ENCODE measurements around the gene NF2.
"Not testable (repeated sequence)": the region's sequence is repeated elsewhere in the genome, so short reads cannot be mapped to it uniquely, and the experiment has no call there.

Gene NF2

DNA sequence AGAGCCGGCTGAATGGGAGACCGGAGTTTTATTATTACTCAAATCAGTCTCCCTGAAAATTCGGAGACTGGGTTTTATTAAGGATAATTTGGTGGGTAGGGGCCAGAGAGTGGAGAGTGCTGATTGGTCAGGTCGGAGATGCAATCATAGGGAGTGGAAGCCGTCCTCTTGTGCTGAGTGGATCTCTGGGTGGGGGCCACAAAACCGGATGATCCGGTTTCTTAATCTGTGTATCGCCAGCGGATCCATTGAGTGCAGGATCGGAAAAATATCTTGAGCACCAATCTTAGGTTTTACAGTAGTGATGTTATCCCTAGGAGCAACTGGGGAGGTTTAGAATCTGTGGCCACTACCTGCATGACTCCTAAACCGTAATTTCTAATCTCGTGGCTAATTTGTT is 21.6 kb upstream of the NF2 start:
- TF ChIP-seq, protein P1, sequence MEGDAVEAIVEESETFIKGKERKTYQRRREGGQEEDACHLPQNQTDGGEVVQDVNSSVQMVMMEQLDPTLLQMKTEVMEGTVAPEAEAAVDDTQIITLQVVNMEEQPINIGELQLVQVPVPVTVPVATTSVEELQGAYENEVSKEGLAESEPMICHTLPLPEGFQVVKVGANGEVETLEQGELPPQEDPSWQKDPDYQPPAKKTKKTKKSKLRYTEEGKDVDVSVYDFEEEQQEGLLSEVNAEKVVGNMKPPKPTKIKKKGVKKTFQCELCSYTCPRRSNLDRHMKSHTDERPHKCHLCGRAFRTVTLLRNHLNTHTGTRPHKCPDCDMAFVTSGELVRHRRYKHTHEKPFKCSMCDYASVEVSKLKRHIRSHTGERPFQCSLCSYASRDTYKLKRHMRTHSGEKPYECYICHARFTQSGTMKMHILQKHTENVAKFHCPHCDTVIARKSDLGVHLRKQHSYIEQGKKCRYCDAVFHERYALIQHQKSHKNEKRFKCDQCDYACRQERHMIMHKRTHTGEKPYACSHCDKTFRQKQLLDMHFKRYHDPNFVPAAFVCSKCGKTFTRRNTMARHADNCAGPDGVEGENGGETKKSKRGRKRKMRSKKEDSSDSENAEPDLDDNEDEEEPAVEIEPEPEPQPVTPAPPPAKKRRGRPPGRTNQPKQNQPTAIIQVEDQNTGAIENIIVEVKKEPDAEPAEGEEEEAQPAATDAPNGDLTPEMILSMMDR (IDR thresholded peaks at IDR 0.05; ENCODE audit: low read depth, low read length), result no peak
- H3K4me3 ChIP-seq (ENCODE audit: low read depth, low read length), result no peak overlapping the region
- DNase-seq (ENCODE audit: low read depth, low spot score), result no peak
- in situ Hi-C loops (cut with HindIII; ENCODE audit: low sequenced_read_pairs), result no loop called here

DNA sequence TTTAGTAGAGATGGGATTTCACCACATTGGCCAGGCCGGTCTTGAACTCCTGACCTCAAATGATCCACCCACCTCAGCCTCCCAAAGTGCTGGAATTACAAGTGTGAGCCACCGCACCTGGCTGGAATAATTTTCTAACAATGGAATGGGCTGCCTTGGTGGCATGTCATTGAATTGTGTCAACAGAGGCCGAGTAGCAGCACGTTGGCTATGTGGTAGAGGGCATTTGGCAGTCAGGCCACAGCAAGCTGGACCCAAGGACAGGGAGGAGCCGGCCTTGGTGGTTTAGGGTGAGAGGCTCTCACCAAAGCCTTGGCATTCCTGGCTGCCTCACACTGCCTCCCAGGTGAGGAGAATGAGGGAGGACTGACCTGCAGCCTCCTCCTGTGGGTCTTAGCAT is 18.5 kb upstream of the NF2 start:
- in situ Hi-C loops (cut with HindIII; ENCODE audit: low sequenced_read_pairs), result no loop called here
- no peak for DNase-seq (ENCODE audit: low read depth, low spot score)
- H3K4me3 ChIP-seq (ENCODE audit: low read depth, low read length), result no peak overlapping the region
- TF ChIP-seq, protein P1 (IDR thresholded peaks at IDR 0.05; ENCODE audit: low read depth, low read length), result no peak

DNA sequence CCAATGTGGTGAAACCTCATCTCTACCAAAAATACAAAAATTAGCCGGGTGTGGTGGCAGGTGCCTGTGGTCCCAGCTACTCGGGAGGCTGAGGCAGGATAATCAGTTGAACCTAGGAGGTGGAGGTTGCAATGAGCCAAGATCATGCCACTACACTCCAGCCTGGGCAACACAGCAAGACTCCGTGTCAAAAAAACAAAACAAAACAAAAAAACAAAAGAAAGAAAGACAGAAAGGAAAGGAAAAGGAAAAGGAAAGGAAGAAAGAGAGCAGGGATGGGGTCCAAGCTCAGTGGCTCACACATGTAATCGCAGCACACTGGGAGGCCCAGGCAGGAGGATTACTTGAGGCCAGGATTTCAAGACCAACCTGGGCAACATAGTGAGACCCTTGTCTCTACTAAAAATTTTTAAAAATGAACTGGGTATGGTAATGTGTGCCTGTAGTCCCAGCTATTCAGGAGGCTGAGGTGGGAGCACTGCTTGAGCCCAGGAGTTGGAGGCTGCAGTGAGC is 17.2 kb upstream of the NF2 start:
- in situ Hi-C loops (cut with HindIII; ENCODE audit: low sequenced_read_pairs); DNase-seq (ENCODE audit: low read depth, low spot score); H3K4me3 ChIP-seq (ENCODE audit: low read depth, low read length): not testable (repeated sequence)

DNA sequence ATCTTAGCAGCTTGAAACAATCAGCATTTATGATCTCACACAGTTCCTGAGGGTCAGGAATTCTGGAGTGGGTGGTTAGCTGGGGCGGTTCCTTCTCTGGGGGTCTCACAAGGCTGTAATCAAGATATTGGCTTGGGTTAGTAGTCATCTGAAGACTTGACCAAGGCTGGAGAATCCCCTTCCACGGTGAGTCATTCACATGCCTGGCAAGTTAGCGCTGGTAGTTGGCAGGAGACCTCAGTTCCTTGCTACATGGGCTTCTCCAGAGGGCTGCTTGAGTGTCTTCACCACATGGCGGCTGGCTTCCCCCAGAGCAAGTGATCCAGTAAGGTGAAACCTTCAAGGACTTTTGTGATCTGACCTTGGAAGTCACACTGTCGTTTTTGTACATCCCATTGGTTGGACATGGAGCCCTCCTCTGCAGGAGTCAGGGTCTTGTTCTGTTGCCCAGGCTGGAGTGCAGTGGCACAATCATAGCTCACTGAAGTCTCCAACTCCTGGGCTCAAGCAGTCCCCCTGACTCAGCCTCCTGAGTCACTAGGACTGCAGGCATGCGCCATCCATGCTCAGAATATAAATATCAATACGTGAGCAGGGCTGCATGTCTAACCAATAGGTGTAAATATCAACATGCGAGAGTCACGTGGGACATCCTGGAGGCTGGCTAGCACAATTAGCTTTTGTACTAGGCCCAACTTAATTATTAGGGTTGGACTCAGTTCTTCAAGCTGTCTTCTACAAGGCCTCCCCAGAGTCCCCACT is 15.3 kb upstream of the NF2 start:
- in situ Hi-C loops (cut with HindIII; ENCODE audit: low sequenced_read_pairs), result no loop called here
- TF ChIP-seq, protein P1 (IDR thresholded peaks at IDR 0.05; ENCODE audit: low read depth, low read length), result no peak
- DNase-seq (ENCODE audit: low read depth, low spot score), result peak; percentile 80

DNA sequence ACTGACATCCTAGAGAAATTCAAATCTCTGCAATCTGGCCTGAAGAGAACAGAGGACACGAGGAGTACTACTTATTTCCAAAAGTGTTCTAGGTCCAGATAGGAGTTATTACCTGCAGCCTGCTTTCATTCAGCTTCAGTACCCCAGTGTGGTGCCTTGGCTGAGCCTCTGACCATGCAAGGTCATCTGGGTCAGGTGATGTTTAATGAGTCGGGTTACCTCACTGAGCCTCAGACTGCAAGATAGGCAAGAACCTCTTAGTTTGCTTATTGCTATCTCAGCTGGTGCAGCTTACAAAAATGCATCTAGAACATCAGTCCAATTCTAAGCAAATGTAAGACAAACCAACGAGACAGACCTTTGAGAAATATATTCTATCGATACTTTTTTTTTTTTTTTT is 9.5 kb upstream of the NF2 start:
- no peak overlapping the region for H3K4me3 ChIP-seq (ENCODE audit: low read depth, low read length)
- in situ Hi-C loops (cut with HindIII; ENCODE audit: low sequenced_read_pairs), result no loop called here
- no peak for DNase-seq (ENCODE audit: low read depth, low spot score)
- TF ChIP-seq, protein P1 (IDR thresholded peaks at IDR 0.05; ENCODE audit: low read depth, low read length), result no peak

More for the DNA sequence above, 15.3 kb upstream of the NF2 start:
- no peak overlapping the region for H3K4me3 ChIP-seq (ENCODE audit: low read depth, low read length)

DNA sequence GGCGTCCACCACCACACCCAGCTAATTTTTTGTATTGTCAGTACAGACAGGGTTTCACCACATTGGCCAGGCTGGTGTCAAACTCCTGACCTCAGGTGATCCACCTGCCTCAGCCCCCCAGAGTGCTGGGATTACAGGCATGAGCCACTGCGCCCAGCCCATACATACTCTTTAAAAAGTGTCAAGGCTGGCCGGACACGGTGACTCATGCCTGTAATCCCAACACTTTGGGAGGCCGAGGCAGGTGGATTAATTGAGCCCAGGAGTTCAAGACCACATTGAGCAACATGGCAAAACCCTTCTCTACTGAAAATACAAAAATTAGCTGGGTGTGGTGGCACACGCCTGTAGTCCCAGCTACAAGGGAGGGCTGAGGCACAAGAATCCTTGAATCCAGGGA is 9.0 kb upstream of the NF2 start:
- in situ Hi-C loops (cut with HindIII; ENCODE audit: low sequenced_read_pairs), result not testable (repeated sequence)

DNA sequence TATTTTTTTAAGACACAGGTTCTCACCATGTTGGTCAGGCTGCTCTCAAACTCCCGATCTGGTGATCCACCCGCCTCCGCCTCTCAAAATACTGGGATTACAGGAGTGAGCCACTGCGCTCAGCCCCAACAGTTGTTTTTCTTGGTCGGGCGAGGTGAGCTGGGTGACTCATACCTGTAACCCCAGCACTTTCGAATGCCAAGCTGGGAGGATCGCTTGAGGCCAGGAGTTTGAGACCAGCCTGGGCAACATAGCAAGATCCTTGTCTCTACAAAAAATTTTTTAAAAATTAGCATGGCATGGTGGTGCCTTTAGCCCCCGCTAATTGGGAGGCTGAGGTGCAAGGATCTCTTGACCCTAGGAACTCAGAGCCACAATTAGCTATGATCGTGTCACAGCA is 7.0 kb upstream of the NF2 start:
- H3K4me3 ChIP-seq (ENCODE audit: low read depth, low read length), result no peak overlapping the region
- no peak for DNase-seq (ENCODE audit: low read depth, low spot score)
- TF ChIP-seq, protein P1 (IDR thresholded peaks at IDR 0.05; ENCODE audit: low read depth, low read length), result no peak
- in situ Hi-C loops (cut with HindIII; ENCODE audit: low sequenced_read_pairs), result no loop called here

More for the DNA sequence above, 9.0 kb upstream of the NF2 start:
- not testable (repeated sequence) for DNase-seq (ENCODE audit: low read depth, low spot score); H3K4me3 ChIP-seq (ENCODE audit: low read depth, low read length)

DNA sequence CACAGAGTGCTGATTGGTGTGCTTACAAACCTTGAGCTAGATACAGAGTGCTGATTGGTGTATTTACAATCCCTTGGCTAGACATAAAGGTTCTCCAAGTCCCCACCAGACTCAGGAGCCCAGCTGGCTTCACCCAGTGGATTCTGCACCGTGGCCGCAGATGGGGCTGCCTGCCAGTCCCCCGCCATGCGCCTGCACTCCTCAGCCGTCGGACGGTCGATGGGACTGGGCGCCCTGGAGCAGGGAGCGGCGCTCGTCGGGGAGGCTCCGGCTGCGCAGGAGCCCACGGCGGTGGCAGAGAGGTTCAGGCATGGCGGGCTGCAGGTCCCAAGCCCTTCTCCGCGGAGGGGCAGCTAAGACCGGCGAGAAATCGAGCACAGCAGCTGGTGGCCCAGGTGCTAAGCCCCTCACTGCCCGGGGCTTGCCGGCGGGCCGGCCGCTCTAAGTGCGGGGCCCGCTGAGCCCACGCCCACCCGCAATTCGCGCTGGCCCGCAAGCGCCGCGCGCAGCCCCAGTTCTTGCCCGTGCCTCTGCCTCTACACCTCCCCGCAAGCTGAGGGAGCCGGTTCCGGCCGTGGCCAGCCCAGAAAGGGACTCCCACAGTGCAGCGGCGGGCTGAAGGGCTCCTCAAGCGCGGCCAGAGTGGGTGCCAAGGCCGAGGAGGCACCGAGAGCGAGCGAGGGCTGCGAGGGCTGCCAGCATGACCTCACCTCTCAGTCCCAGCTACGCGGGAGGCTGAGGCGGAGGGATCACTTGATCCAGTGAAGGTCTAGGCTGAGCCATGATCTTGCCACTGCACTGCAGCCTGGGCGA is 5.4 kb upstream of the NF2 start:
- DNase-seq (ENCODE audit: low read depth, low spot score); in situ Hi-C loops (cut with HindIII; ENCODE audit: low sequenced_read_pairs); H3K4me3 ChIP-seq (ENCODE audit: low read depth, low read length): not testable (repeated sequence)

Measured in astrocyte of the spinal cord (primary cell).